GM21423 (cell line): ENCODE results near the gene ARG1.
"Not testable (repeated sequence)": the region's sequence is repeated elsewhere in the genome, so short reads cannot be mapped to it uniquely, and the experiment has no call there.

Experiments used
- ATAC-seq: cut with Tn5 transposase; IDR thresholded peaks from one replicate; pipeline ENCODE4 v1.9.1; 2021; ENCODE audit warnings: mild to moderate bottlenecking, moderate library complexity; ENCODE audit not compliant: unreplicated experiment

Gene ARG1

DNA sequence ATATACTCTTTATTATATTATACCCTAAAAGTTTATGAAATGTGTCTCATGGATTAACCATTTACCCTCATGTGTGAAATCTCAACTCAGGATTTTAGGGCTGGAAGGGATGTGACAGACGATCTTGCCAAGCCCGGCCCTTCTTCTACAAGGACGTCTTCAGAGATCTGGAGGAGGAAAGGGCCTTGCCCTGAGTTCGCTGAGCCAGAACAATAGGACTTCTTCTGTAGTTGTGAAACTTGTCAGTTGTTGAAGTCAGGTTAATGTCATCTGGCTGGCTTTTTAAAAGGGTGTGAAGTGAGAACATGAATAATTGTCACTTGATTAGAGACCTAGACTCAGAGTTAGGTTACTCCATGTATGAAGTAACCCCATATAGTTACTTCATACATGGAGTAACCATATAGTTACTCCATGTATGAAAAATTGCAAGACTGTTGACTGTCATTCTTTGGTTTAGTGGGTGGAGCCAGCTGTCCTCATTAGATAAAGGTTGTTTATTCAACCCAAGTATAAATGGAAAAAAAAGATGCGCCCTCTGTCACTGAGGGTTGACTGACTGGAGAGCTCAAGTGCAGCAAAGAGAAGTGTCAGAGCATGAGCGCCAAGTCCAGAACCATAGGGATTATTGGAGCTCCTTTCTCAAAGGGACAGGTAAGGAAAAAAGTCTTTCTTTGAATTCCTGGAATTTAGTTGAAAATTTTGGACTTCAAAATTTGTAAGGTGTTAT, at the start of gene ARG1:
TSS of gene ARG1 (plus strand) at position 541 of the 730 bp plus-strand sequence. CDS start at position 598, 57 bp downstream.
- ATAC-seq: no peak

DNA sequence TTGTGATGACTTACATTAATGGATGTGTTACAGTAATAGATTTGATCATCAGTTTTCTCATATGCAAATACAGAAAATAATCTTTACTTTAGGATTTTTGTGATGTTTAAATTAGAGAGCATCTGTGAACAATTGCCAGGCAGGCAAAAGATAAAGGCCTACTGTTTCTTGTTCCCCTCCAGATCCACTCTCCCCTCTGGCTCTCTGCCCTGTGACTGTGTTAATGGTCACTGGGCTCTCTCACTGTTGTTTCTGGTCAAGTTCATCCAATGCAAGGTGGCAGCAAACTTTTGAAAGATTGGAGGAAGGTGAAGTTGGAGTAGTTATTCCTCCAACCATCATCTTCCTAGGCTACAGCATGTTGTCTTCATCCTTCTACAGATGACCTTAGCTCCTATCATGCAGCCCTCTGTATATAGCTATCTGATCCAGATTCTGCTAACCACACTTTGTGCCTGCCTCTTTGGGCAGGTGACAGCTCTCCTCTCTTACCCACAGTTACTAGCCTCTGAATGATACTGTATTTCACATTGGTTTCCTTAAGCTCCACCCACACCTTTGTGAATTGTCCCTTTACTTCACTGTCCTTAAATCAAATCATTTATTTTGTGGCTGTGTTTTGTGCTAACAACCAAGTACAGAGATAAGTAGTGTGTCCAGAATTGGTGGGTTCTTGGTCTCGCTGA, 48.9 kb upstream of the ARG1 start:
- ATAC-seq: no peak

DNA sequence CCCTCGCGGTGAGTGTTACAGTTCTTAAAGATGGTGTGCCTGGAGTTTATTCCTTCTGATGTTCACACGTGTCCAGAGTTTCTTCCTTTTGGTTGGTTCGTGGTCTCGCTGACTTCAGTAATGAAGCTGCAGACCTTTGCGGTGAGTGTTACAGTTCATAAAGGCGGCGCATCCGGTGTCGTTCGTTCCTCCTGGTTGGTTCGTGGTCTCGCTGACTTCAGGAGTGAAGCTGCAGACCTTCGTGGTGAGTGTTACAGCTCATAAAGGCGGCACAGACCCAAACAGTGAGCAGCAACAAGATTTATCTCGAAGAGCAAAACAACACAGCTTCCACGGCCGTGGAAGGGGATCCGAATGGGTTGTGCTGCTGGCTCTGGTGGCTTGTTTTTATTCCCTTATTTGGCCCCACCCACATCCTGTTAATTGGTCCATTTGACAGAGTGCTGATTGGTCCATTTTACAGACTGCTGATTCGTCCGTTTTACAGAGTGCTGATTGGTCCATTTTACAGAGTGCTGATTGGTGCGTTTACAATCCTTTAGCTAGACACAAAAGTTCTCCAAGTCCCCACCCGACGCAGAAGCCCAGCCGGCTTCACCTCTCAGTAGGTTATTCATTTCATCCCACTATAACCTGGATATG, 48.2 kb upstream of the ARG1 start:
- ATAC-seq: no peak

DNA sequence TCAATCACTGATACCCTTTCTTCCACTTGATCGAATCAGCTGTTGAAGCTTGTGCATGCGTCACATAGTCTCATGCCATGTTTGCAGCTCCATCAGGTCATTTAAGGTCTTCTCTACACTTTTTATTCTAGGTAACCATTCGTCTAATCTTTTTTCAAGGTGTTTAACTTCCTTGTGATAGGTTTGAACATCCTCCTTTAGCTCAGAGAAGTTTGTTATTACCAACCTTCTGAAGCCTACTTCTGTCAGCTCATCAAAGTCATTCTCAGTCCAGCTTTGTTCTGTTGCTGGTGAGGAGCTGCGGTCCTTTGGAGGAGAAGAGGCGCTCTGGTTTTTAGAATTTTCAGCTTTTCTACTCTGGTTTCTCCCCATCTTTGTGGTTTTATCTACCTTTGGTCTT, 42.1 kb upstream of the ARG1 start:
- not testable (repeated sequence) for ATAC-seq

DNA sequence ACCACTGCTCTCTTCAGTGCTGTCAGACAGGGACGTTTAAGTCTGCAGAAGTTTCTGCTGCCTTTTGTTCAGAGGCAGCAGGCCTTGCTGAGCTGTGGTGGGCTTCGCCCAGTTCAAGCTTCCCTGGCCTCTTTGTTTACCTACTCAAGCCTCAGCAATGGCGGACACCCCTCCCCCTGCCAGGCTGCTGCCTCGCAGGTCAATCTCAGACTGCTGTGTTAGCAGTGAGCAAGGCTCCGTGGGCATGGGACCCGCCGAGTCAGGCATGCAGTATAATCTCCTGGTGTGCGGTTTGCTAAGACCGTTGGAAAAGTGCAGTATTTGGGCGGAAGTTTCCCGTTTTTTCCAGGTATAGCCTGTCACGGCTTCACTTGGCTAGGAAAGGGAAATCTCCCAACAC, 41.3 kb upstream of the ARG1 start:
- ATAC-seq: not testable (repeated sequence)

DNA sequence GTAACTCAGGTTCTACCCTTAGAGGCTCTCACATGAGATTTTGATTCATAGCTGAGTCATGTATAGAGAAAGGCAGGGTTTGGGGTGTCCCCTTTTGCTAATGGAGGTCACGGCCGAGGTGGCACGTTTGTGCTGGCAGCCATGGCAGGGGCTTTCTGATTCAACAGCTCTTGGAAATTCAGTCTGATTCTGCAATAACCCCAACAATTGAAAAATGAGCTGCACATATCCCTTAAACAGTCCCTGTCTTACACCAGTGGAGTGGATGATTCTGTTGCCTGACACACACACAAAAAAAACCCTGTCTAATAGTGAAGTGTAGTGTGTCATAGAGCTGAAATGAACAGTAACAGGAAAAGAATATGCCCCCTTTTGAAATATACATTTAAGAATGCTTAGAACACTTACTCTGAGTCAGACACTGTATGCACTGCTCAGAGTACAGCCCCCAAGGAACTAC, 40.4 kb upstream of the ARG1 start:
- ATAC-seq: peak; percentile 87

DNA sequence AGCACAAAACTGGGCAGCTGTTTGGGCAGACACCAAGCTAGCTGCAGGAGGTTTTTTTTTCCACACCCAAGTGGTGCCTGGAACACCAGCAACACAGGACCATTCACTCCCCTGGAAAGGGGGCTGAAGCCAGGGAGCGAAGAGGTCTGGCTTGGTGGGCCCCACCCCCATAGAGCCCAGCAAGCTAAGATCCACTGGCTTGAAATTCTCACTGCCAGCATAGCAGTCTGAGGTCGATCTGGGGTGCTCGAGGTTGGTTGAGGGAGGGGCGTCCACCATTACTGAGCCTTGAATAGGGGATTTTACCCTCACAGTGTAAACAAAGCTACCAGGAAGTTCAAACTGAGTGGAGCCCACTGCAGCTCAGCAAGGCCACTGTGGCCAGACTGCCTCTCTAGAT, 34.4 kb upstream of the ARG1 start:
- not testable (repeated sequence) for ATAC-seq

DNA sequence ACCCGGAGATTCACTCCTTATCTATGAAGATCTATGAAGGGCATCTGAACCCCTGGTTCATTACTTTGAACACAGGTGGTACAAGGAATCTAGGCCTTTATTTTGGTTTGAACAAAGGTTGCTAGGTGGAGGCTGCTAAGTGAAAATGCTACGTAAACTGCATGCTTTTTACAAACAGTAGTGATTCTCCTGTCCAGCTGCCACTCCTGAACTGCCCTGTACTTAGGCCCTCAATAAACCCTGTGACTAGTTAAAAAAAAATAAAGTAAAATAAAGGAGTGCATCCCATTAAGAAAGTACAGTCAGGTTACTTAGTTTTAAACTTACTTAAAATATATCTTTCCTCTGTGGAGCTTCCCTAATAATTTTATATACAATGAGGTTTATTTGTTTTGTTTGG, 27.7 kb upstream of the ARG1 start:
- ATAC-seq: no peak

DNA sequence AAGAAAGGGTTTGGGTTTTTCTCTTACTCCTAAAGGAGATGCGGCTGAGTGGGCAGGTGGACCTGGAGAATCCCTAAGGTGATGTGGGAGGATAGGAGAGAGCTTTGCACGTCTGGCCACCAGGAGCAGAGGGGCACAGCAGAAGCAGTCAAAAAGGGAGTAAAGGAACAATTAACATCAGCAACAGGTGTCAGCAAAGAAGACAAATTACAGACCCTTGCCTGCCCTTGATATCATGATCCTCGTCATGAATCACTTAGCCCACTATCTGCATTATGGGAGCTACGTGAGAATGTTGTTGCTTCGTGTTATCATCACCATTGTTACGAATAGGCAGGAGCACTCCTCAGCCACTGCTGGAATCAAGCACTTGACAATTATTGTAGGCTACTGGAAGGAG, 25.5 kb upstream of the ARG1 start:
- ATAC-seq: no peak

DNA sequence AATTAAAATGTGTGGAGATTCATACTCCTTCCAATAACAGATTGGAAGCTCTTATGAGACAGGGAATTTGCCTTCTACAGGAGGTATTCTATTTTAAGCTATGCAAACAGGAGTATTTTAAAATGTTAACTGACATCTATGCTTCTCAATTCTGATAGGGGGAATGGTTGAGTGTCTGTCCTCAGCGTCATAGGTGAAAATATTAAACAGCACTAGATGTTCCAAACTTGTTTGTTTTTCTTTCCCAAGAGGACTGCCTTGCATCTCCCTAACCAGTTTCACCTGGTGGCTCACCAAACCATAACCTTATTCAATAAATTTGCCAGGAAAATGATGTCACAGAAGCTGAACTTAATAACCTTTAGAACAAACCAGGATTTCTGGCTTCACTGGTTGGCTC, 24.6 kb upstream of the ARG1 start:
- no peak for ATAC-seq

DNA sequence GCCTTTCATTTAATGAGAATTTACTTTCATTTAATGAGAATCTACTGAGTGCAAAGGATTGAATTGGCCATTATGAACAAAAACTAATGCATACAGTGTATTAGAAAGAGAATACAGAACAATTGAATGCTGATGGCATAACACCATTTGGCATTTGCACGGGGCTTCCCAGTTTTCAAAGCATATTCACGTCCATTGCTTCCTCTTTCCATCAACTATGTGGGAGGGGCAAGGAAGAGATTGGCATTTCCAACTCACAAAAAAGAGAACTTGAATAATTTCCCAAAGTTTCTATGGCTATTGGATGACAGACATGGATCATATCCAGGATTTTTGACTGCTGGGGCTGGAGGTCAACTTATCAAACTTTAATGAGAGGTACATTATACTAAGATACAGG, 23.2 kb upstream of the ARG1 start:
- no peak for ATAC-seq

DNA sequence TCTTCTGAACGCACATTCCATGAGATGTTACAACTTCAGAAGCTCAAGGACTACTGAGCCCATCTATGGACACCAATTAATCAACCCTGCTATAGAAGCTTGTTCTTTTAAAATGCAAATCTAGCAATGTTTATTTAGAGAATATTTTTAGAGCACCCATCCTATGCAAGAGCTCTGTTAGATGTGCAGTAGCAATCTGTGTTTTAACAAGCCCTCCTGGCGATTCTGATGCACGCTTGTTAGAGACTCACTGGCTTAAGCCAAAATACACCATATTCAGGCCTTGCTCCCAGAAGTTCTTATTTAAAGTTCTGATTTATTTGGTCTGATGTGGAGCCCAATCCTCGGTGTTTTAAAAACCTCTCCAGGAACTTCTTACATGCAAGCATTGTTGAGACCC, 21.1 kb upstream of the ARG1 start:
- no peak for ATAC-seq

DNA sequence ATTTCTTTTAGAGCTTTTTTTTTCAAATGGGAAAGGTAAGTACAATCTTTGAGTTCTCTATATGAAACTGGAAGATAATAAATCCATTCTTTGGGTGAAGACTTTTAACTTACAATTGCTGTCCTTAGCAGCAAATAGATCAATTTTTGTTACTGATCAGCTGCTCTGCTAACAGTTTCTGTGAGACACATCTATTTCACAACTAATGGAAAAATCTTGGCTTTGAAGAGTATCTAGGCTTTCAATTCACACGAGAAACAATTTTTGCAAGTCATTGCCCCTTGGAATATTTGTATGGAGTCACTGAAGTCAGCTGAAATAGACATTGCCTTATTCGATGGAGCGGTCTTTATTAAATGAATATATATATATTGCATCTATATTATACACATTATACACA, 20.5 kb upstream of the ARG1 start:
- ATAC-seq: no peak

DNA sequence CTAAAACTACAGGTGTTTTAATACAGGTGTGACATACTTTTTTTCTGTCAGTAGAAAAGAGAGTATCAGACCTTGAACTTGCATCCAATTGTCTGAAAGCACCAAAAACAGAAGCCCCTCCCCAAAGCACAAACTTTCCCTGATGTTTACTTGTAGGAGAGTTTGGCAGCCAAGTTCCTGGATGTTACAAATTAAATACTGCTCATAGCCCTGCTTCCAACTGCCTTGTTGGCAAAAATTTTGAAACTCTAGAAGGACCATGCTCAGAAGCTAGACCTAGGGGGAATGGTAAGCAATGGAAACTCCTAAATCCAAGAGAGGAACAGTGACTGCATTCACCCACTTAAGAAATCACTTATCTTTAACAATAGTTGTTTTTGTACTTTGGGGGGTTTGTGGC, 17.0 kb upstream of the ARG1 start:
- ATAC-seq: no peak

DNA sequence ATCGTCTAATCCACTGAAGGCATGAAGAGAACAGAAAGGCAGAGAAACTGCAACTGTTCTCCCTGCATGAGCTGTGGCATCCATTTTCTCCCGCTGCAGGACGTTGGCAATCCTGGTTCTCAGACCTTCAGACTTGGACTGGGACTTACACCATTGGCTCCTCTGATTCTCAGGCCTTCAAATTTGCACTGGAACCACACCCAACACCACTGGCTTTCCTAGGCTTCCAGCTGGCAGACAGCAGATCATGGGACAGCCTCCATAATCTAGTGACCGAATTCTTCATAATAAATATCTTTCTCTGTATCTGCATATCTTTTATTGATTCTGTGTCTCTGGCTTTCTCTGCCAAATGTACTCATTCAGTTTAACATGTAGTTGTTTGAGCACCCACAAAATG, 14.1 kb upstream of the ARG1 start:
- no peak for ATAC-seq

DNA sequence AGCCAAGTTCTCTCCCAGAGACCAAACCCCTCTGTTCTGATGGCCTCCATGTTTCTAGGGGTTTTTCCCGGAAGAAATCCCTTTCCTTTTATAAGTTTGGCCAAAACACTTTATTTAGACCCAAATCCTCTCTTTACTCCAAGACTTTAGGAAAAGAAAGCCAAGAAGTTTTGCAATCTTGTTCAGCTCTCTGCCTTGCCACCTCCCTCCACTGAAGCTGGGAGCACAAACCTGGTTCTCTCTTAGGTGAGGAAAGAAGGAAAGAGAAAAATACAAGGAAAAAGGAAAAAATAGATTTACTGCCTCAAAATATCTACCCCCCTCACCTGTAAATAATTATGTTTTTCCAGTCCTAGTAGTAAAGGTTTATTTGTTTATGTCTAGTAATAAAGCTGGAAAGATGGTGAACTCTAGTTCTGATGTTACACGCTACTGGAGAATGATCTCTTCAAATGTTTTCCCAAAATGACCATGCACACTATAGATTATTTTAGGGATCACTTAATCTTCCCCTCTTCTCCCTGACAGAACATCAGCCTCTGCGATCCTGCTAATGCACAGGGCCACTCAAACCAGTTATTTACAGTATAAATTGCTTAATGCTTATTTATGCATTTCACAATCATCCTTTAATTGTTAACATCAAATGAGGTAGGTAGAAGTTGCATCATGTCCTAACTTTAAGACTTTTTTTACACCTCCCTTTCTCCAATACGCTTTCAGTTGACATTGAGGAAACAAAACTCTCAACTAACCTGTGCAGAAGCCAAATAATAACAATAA, 10.9 kb upstream of the ARG1 start:
- ATAC-seq: no peak

DNA sequence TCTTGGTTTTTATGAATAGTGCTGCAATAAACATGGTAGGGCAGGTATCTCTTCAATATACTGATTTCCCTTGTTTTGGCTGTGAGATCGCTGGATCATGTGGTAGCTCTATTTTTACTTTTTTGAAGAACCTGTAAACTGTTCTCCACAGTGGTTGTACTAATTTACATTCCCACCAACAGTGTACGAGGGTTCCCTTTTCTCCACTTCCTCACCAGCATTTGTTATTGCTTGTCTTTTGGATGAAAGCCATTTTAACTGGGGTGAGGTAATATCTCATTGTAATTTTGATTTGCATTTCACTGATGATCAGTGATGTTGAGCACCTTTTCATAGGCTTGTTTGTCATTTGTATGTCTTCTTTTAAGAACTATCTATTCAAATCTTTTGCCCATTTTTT, 8.0 kb upstream of the ARG1 start:
- no peak for ATAC-seq

DNA sequence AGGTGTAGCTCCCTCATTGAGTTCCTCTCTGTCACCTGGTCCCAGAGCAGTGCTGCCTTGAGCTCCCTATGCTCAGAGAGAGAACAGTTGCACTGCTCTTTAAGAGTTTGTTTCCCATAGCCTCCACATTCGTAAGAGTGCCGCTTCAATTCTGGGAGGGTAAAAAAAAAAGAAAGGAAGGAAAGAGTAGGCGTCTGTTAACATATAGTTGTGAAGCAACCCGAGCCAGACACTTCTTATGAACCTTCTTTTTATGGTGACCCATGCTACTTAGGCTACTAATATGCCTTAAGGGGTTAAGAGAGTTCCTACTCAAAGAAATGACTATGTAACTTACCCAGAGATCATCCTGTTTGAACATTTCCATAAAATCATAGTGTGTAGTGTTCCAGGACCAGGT, 4.3 kb upstream of the ARG1 start:
- ATAC-seq: no peak

DNA sequence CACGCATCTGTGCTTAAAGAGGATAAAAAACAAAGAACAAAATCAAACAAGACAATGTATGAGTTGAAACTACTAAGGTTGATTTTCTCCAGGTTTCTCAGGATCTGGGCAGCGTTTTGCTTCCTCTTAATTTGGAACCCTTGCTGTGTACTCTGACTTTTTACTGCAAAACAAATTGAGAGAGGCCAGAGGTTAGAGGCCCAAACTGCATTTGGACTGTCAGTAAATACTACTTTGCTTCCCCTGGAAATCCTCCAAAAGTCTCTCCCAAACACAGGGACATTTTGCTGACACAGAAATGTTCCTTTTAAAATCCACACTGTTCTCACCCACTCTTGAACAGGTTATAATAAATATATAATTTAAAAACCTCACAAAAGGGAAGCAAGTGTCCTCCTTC, 1.1 kb downstream of the ARG1 start:
- ATAC-seq: no peak

DNA sequence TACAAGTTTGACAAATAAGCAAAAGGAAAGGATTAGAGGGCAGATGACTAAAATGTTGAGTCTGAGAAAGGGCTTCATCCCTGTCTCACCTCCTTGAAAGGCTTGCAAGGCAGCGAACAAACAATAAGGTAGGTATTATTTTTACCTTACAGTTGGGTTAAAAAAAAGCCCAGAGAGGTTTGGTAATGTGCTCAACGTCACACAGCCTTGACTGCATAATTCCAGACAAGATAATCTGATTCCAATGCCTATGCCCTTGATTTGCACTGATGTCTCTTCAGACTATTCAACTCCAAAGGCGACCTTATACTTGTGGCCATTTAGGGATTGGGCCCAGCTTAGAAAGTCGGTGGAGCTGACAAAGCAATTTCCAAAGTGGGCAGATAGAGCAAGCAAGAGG, 1.7 kb downstream of the ARG1 start:
- ATAC-seq: no peak

DNA sequence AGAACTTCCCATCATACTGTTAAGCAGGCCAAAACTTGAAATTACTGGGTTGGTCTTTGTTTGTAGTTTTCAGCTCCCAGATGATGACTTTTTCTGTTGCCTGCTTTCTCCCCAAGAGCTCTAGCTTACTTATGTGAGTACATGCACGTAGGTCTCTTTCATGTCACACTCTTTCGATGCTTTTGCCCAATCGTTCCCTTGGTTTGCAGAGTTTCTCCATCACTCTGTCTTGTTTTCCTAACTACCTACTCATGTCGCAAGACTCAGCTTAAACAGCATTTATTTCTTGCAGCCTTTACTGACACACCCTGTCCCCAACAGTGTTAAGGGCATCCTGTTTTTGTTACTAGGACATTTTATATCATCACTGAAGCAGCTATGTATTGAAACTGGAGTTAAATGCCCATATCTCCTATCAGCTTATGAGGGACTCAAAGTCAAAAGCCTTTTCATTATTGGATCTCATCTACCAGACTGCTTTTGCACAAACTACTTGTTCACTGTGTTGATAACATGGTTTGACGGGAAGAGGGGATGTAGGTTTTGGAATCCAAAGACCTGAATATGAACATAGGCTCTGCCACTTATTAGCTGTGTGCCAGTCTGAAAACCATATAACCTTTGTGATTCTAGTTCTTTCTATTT, 2.9 kb downstream of the ARG1 start:
- ATAC-seq: no peak
